MM.1S (cell line): ENCODE measurements around the gene IGFBP4.

ENCODE experiments used
- DNase-seq: peaks from one replicate; pipeline ENCODE4 v3.0.0-alpha.2; 2015
- H2AFZ ChIP-seq: fragments of 300-600 bp; sonication (generic); 2 replicates; pipeline ENCODE4 v1.6.0; 2016; ENCODE audit warnings: antibody characterized with exemption, low read length
- H3F3A ChIP-seq: fragments of 300-600 bp; sonication (generic); 2 replicates; pipeline ENCODE4 v1.6.1; 2016; ENCODE audit warnings: mild to moderate bottlenecking, antibody characterized with exemption, low read length, moderate library complexity, mixed read lengths; ENCODE audit not compliant: insufficient read depth
- H3K27ac ChIP-seq: fragments of 300-600 bp; sonication (generic); 2 replicates; pipeline ENCODE4 v1.5.1; 2016; ENCODE audit warnings: mild to moderate bottlenecking, low read length
- H3K27me3 ChIP-seq: fragments of 300-600 bp; sonication (generic); replicated peaks from 2 replicates; pipeline ENCODE4 v1.6.0; 2016; ENCODE audit warnings: low read length; ENCODE audit not compliant: insufficient read depth
- H3K36me3 ChIP-seq: fragments of 300-600 bp; sonication (generic); replicated peaks from 2 replicates; pipeline ENCODE4 v1.6.1; 2016; ENCODE audit warnings: mild to moderate bottlenecking, low read length, mixed read lengths; ENCODE audit not compliant: insufficient read depth
- H3K4me1 ChIP-seq: fragments of 300-600 bp; sonication (generic); 2 replicates; pipeline ENCODE4 v1.6.1; 2016; ENCODE audit warnings: low read length, mixed read lengths
- H3K4me2 ChIP-seq: fragments of 300-600 bp; sonication (generic); 2 replicates; pipeline ENCODE4 v1.6.0; 2016; ENCODE audit warnings: low read depth, low read length
- H3K4me3 ChIP-seq: fragments of 300-600 bp; sonication (generic); 2 replicates; pipeline ENCODE4 v1.5.1; 2016; ENCODE audit warnings: low read length, mixed read lengths
- H3K79me2 ChIP-seq: fragments of 300-600 bp; sonication (generic); 2 replicates; pipeline ENCODE4 v1.6.1; 2016; ENCODE audit warnings: mixed run types, low read length, mixed read lengths
- H3K9ac ChIP-seq: fragments of 300-600 bp; sonication (generic); 2 replicates; pipeline ENCODE4 v1.6.1; 2016; ENCODE audit warnings: low read length, mixed read lengths
- H3K9me2 ChIP-seq: fragments of 300-600 bp; sonication (generic); replicated peaks from 2 replicates; pipeline ENCODE4 v1.6.1; 2016; ENCODE audit warnings: mild to moderate bottlenecking, low read length, mixed read lengths; ENCODE audit not compliant: insufficient read depth
- H3K9me3 ChIP-seq: fragments of 300-600 bp; sonication (generic); replicated peaks from 2 replicates; pipeline ENCODE4 v1.6.1; 2016; ENCODE audit warnings: mild to moderate bottlenecking, low read length, mixed read lengths; ENCODE audit not compliant: insufficient read depth
- H4K20me1 ChIP-seq: fragments of 300-600 bp; sonication (generic); 2 replicates; pipeline ENCODE4 v1.6.1; 2016; ENCODE audit warnings: mild to moderate bottlenecking, low read length, moderate library complexity, mixed read lengths; ENCODE audit not compliant: insufficient read depth
- EZH2 ChIP-seq: fragments of 300-600 bp; sonication (generic); optimal IDR thresholded peaks from 2 replicates; pipeline ENCODE3; 2017; ENCODE audit warnings: low read depth, mild to moderate bottlenecking, antibody characterized with exemption, low read length, mixed read lengths
- EZH2phosphoT487 ChIP-seq: fragments of 300-600 bp; sonication (generic); IDR thresholded peaks from 2 replicates; pipeline ENCODE4 v1.6.1; 2018; ENCODE audit warnings: antibody characterized with exemption, low read length
- TF ChIP-seq, protein P1 (sequence below): fragments of 300-600 bp; sonication (generic); IDR thresholded peaks from 2 replicates; pipeline ENCODE4 v1.5.1; 2016; ENCODE audit warnings: antibody characterized with exemption, low read length, mixed read lengths

IGFBP4 gene

DNA sequence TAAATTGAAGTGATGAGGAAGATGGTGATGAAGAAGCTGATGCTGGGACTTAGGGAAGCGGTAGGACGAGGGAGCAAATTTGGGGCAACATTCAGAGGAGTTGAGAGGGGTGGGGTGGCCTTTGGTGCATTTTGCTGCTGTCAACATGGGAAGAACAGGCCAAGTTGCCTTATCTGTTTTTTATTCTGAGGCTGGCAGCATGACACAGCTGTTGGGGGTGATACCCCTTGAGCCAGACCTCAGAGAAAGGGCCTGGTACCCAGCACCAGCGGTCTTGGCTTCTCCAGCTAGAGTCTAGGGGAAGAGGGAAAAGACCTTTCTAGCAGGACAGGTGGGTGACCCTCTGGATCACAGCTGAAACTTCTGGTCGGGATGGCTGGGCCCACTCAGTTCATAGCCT, 4.6 kb downstream of the IGFBP4 start:
- peaks cover 20% of the 10 kb centered on the region for H3F3A ChIP-seq
- no peaks in the 10 kb centered on the region for H3K9me3 ChIP-seq
- peaks cover 17% of the 10 kb centered on the region for H3K4me1 ChIP-seq
- H3K9ac ChIP-seq = no peak overlapping the region
- H3K4me2 ChIP-seq = no peak overlapping the region
- no peak for DNase-seq
- no peaks in the 10 kb centered on the region for H3K9me2 ChIP-seq
- H4K20me1 ChIP-seq = peaks cover 3% of the 10 kb centered on the region; the same call in 1 of the 2 replicates
- H3K36me3 ChIP-seq = no peaks in the 10 kb centered on the region
- peaks cover 73% of the 10 kb centered on the region for H3K27me3 ChIP-seq
- H3K79me2 ChIP-seq = no peaks in the 10 kb centered on the region
- no peak for TF ChIP-seq EZH2
- TF ChIP-seq EZH2phosphoT487 = no peak
- TF ChIP-seq, protein P1, sequence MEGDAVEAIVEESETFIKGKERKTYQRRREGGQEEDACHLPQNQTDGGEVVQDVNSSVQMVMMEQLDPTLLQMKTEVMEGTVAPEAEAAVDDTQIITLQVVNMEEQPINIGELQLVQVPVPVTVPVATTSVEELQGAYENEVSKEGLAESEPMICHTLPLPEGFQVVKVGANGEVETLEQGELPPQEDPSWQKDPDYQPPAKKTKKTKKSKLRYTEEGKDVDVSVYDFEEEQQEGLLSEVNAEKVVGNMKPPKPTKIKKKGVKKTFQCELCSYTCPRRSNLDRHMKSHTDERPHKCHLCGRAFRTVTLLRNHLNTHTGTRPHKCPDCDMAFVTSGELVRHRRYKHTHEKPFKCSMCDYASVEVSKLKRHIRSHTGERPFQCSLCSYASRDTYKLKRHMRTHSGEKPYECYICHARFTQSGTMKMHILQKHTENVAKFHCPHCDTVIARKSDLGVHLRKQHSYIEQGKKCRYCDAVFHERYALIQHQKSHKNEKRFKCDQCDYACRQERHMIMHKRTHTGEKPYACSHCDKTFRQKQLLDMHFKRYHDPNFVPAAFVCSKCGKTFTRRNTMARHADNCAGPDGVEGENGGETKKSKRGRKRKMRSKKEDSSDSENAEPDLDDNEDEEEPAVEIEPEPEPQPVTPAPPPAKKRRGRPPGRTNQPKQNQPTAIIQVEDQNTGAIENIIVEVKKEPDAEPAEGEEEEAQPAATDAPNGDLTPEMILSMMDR = no peak
- no peak overlapping the region for H3K4me3 ChIP-seq
- H2AFZ ChIP-seq = no peak overlapping the region
- H3K27ac ChIP-seq = no peak overlapping the region

DNA sequence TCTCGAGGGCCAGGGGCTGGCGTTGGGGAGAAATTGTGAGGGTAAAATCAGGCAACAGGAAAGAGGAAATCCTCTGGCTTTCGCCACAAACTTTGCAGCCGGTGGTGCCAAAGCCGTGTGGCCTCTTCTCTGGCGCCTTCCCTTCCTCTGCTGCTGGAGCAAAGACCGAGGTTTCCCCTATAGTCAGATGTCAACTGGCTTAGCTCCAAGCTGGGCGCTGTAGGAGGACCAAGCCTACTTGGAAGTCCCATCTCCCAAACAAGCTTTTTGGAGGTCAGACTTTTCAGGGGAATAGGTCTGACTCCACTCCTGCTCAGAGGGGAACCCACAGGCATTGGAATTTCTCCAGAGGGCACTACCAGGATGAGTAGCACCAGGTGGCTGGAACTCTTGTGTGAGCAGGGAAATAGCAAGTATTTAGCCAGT, 5.0 kb downstream of the IGFBP4 start:
- Histone ChIP-seq H3K4me1 (peaks cover 17% of the 10 kb centered on the region), H3K9me2 (no peaks in the 10 kb centered on the region), H4K20me1 (peaks cover 3% of the 10 kb centered on the region; the same call in 1 of the 2 replicates), H2AFZ (no peak overlapping the region), H3K79me2 (no peaks in the 10 kb centered on the region), H3K4me2 (no peak overlapping the region), H3K27me3 (peaks cover 73% of the 10 kb centered on the region), H3K27ac (no peak overlapping the region), H3F3A (peaks cover 20% of the 10 kb centered on the region), H3K9ac (no peak overlapping the region), H3K4me3 (no peak overlapping the region), H3K36me3 (no peaks in the 10 kb centered on the region), H3K9me3 (no peaks in the 10 kb centered on the region)
- DNase-seq = no peak
- TF ChIP-seq, protein P1 = no peak
- TF ChIP-seq EZH2phosphoT487 = no peak

DNA sequence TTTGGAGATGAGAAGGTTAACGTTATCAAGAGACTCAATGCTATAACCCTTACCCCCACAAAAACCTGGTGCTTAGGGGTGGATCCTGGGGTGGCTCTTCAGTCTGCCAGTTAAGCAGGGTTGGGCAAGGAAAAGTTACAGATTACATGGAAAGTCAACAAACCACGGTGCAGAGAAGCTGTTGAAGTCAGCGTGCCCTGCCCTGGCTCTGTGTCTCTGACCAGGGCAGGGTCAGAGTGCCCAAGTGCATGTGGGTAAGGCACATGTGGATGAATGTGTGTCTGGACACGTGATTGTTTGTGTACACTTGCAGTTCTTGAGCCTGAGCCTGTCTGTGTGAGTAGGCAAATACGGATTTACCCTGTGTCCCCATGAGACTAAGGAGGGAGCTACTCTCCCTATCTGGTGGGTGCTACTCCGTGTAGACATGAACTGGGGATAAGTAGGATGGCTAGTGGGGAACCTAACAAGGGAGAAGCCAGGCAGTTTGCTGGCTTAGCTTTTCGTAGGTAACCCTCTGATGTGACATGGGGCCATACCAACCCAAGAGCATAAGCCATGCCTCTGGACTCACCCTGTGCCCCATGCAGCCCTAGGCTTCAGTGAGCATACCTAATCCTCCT, 5.5 kb downstream of the IGFBP4 start:
- TF ChIP-seq EZH2phosphoT487 = no peak
- TF ChIP-seq, protein P1 = no peak
- TF ChIP-seq EZH2 = no peak
- H3K4me1 ChIP-seq = peaks cover 17% of the 10 kb centered on the region
- H3K79me2 ChIP-seq = no peaks in the 10 kb centered on the region
- no peak overlapping the region for H3K4me2 ChIP-seq
- no peak overlapping the region for H3K4me3 ChIP-seq
- H3K9ac ChIP-seq = no peak overlapping the region
- no peaks in the 10 kb centered on the region for H3K9me2 ChIP-seq
- H4K20me1 ChIP-seq = peaks cover 3% of the 10 kb centered on the region; the same call in 1 of the 2 replicates
- peaks cover 20% of the 10 kb centered on the region for H3F3A ChIP-seq
- no peaks in the 10 kb centered on the region for H3K9me3 ChIP-seq
- H3K27me3 ChIP-seq = peaks cover 78% of the 10 kb centered on the region
- H3K36me3 ChIP-seq = no peaks in the 10 kb centered on the region
- H2AFZ ChIP-seq = no peak overlapping the region
- H3K27ac ChIP-seq = no peak overlapping the region
- no peak for DNase-seq
